ENCODE results near the gene CD4.

CD4 gene

GRCh38 chr12:6824901-6825381 lies 35.6 kb downstream of the CD4 start:
- Histone ChIP-seq H3K4me1 (ENCODE audit: control insufficient read depth, low read length) (peaks cover 31% of the 10 kb centered on the region), H3K9me2 (replicated peaks; ENCODE audit: control insufficient read depth, low read length) (no peaks in the 10 kb centered on the region), H3F3A (ENCODE audit: control insufficient read depth, insufficient read depth) (no peaks in the 10 kb centered on the region), H3K4me3 (ENCODE audit: low read length) (no peak overlapping the region), H3K27ac (ENCODE audit: low read depth, low read length) (no peak overlapping the region), H3K4me2 (ENCODE audit: low read length) (no peak overlapping the region), H3K36me3 (ENCODE audit: control insufficient read depth, low read length) (no peaks in the 10 kb centered on the region), H3K79me2 (ENCODE audit: control insufficient read depth, low read length) (no peaks in the 10 kb centered on the region), H3K9me3 (ENCODE audit: control insufficient read depth, insufficient read depth, low read length) (no peaks in the 10 kb centered on the region), H3K27me3 (ENCODE audit: control insufficient read depth, low read length) (peaks cover 91% of the 10 kb centered on the region), H4K20me1 (ENCODE audit: control insufficient read depth, insufficient read depth, low read depth, low read length) (no peaks in the 10 kb centered on the region)
- TF ChIP-seq EZH2phosphoT487 (IDR thresholded peaks at IDR 0.05; ENCODE audit: borderline replicate concordance, low read length) (no peak), CTCF (IDR thresholded peaks at IDR 0.05; ENCODE audit: low read depth, low read length, poor library complexity, severe bottlenecking) (no peak)

GRCh38 chr12:6825398-6826124 lies 36.2 kb downstream of the CD4 start:
- no peaks in the 10 kb centered on the region for H3K79me2 ChIP-seq (ENCODE audit: control insufficient read depth, low read length)
- H3K4me3 ChIP-seq (ENCODE audit: low read length) = no peak overlapping the region
- H4K20me1 ChIP-seq (ENCODE audit: control insufficient read depth, insufficient read depth, low read depth, low read length) = no peaks in the 10 kb centered on the region
- H3K4me2 ChIP-seq (ENCODE audit: low read length) = no peak overlapping the region
- no peak overlapping the region for H3K27ac ChIP-seq (ENCODE audit: low read depth, low read length)
- TF ChIP-seq EZH2phosphoT487 (IDR thresholded peaks at IDR 0.05; ENCODE audit: borderline replicate concordance, low read length) (no peak; the same call in 1 of the 2 replicates), CTCF (IDR thresholded peaks at IDR 0.05; ENCODE audit: low read depth, low read length, poor library complexity, severe bottlenecking) (peak; percentile 88)
- no peaks in the 10 kb centered on the region for H3F3A ChIP-seq (ENCODE audit: control insufficient read depth, insufficient read depth)
- no peaks in the 10 kb centered on the region for H3K9me3 ChIP-seq (ENCODE audit: control insufficient read depth, insufficient read depth, low read length)
- H3K36me3 ChIP-seq (ENCODE audit: control insufficient read depth, low read length) = no peaks in the 10 kb centered on the region
- peaks cover 91% of the 10 kb centered on the region for H3K27me3 ChIP-seq (ENCODE audit: control insufficient read depth, low read length)
- H3K4me1 ChIP-seq (ENCODE audit: control insufficient read depth, low read length) = peaks cover 31% of the 10 kb centered on the region
- no peaks in the 10 kb centered on the region for H3K9me2 ChIP-seq (replicated peaks; ENCODE audit: control insufficient read depth, low read length)

GRCh38 chr12:6826125-6826733 lies 36.9 kb downstream of the CD4 start:
- no peaks in the 10 kb centered on the region for H4K20me1 ChIP-seq (ENCODE audit: control insufficient read depth, insufficient read depth, low read depth, low read length)
- no peak overlapping the region for H3K4me3 ChIP-seq (ENCODE audit: low read length)
- TF ChIP-seq EZH2phosphoT487 (IDR thresholded peaks at IDR 0.05; ENCODE audit: borderline replicate concordance, low read length) (no peak), CTCF (IDR thresholded peaks at IDR 0.05; ENCODE audit: low read depth, low read length, poor library complexity, severe bottlenecking) (no peak)
- H3K36me3 ChIP-seq (ENCODE audit: control insufficient read depth, low read length) = no peaks in the 10 kb centered on the region
- H3F3A ChIP-seq (ENCODE audit: control insufficient read depth, insufficient read depth) = no peaks in the 10 kb centered on the region
- no peaks in the 10 kb centered on the region for H3K9me3 ChIP-seq (ENCODE audit: control insufficient read depth, insufficient read depth, low read length)
- no peak overlapping the region for H3K4me2 ChIP-seq (ENCODE audit: low read length)
- H3K27me3 ChIP-seq (ENCODE audit: control insufficient read depth, low read length) = peaks cover 91% of the 10 kb centered on the region
- H3K79me2 ChIP-seq (ENCODE audit: control insufficient read depth, low read length) = no peaks in the 10 kb centered on the region
- H3K27ac ChIP-seq (ENCODE audit: low read depth, low read length) = no peak overlapping the region
- H3K9me2 ChIP-seq (replicated peaks; ENCODE audit: control insufficient read depth, low read length) = no peaks in the 10 kb centered on the region
- peaks cover 27% of the 10 kb centered on the region for H3K4me1 ChIP-seq (ENCODE audit: control insufficient read depth, low read length)
